Keratinocyte (primary cell): ENCODE data around the gene MACROH2A2. TPM values are rescaled to one million over a fixed set of nuclear protein-coding genes. Genes with fewer than 3 reads are reported as not detected.
"Not testable (repeated sequence)": the region's sequence is repeated elsewhere in the genome, so short reads cannot be mapped to it uniquely, and the experiment has no call there.

Source experiments
- DNase-seq: peaks from one replicate; pipeline ENCODE4 v3.0.0-alpha.2; 2011; ENCODE audit warnings: low read depth, missing footprints, low spot score
- FAIRE-seq: peaks from 2 replicates; lab custom pipeline; 2011; peaks lifted over from hg19 to GRCh38; lab: Jason Lieb, UNC
- H2AFZ ChIP-seq: 2 replicates; pipeline ENCODE4 v1.6.0; 2012; ENCODE audit warnings: low read length, control low read depth, inconsistent platforms; ENCODE audit not compliant: control insufficient read depth
- H3K27ac ChIP-seq: 2 replicates; pipeline ENCODE4 v1.5.1; 2011; ENCODE audit warnings: low read length; ENCODE audit not compliant: control insufficient read depth, insufficient read depth
- H3K27me3 ChIP-seq: 3 replicates; pipeline ENCODE4 v1.6.0; 2011; ENCODE audit warnings: low read length; ENCODE audit not compliant: control insufficient read depth, insufficient read depth; ENCODE audit errors: extremely low read depth
- H3K36me3 ChIP-seq, 2 experiments: 2 replicates in 1 of 2; 3 replicates in 1 of 2; pipeline ENCODE4 v1.5.1; 2011; ENCODE audit warnings: low read length in 2 of 2, mild to moderate bottlenecking in 1 of 2; ENCODE audit not compliant: control insufficient read depth in 2 of 2, insufficient read depth in 2 of 2; ENCODE audit errors: extremely low read depth in 1 of 2
- H3K4me1 ChIP-seq: 3 replicates; pipeline ENCODE4 v1.5.1; 2011; ENCODE audit warnings: low read length; ENCODE audit not compliant: control insufficient read depth, insufficient read depth; ENCODE audit errors: extremely low read depth
- H3K4me2 ChIP-seq: 3 replicates; pipeline ENCODE4 v1.6.0; 2011; ENCODE audit warnings: low read depth, low read length; ENCODE audit not compliant: control insufficient read depth, insufficient read depth; ENCODE audit errors: extremely low read depth
- H3K4me3 ChIP-seq, 3 experiments: fragments of 200-600 bp in 1 of 3; sonication (generic) in 1 of 3; 2 replicates in 2 of 3; 3 replicates in 1 of 3; pipeline ENCODE4 v1.5.1; 2011 to 2016; ENCODE audit warnings: low read length in 3 of 3, mild to moderate bottlenecking in 3 of 3, control low read depth in 2 of 3, inconsistent platforms in 1 of 3, low read depth in 1 of 3, mixed read lengths in 1 of 3, mixed run types in 1 of 3, moderate library complexity in 1 of 3; ENCODE audit not compliant: control insufficient read depth in 2 of 3, insufficient read depth in 2 of 3; ENCODE audit errors: extremely low read depth in 1 of 3
- H3K79me2 ChIP-seq: 2 replicates; pipeline ENCODE4 v1.6.0; 2012; ENCODE audit warnings: low read length; ENCODE audit not compliant: control insufficient read depth, insufficient read depth
- H3K9ac ChIP-seq: 3 replicates; pipeline ENCODE4 v1.6.0; 2011; ENCODE audit warnings: low read length; ENCODE audit not compliant: control insufficient read depth, insufficient read depth; ENCODE audit errors: extremely low read depth
- H3K9me1 ChIP-seq: 3 replicates; pipeline ENCODE4 v1.6.0; 2011; ENCODE audit warnings: low read length; ENCODE audit not compliant: control insufficient read depth, insufficient read depth; ENCODE audit errors: extremely low read depth
- H3K9me3 ChIP-seq: 2 replicates; pipeline ENCODE4 v1.5.1; 2012; ENCODE audit warnings: low read depth, low read length; ENCODE audit not compliant: control insufficient read depth
- H4K20me1 ChIP-seq: 3 replicates; pipeline ENCODE4 v1.6.0; 2011; ENCODE audit warnings: low read length; ENCODE audit not compliant: control insufficient read depth, insufficient read depth; ENCODE audit errors: extremely low read depth
- CTCF ChIP-seq, 3 experiments: IDR thresholded peaks in 1 of 3; conservative IDR thresholded peaks in 1 of 3; optimal IDR thresholded peaks in 1 of 3; 2 replicates in 2 of 3; 3 replicates in 1 of 3; pipeline versions ENCODE3 to v1.5.1; 2011; ENCODE audit warnings: low read length in 3 of 3, mild to moderate bottlenecking in 3 of 3, moderate library complexity in 2 of 3, control low read depth in 1 of 3, inconsistent platforms in 1 of 3; ENCODE audit not compliant: insufficient read depth in 2 of 3; ENCODE audit errors: extremely low read depth in 1 of 3
- EZH2 ChIP-seq: IDR thresholded peaks from one replicate; pipeline ENCODE4 v1.6.1; 2012; ENCODE audit warnings: inconsistent platforms, mild to moderate bottlenecking, low read length, moderate library complexity
- dilution Hi-C: fragments of 300-500 bp; cut with MboI; formaldehyde crosslinking; loops from one replicate; pipeline ENCODE4 v1.7.0; 2020; ENCODE audit warnings: low sequenced_read_pairs; ENCODE audit not compliant: extremely low pct_ligation_motif_present
- polyA plus RNA-seq, 5 experiments: library from polyadenylated mRNA; depleted of rRNA in 3 of 5; stranded (reverse) in 3 of 5; stranded (forward) in 1 of 5; unstranded in 1 of 5; fragments of >200 nt; gene quantifications; 1 replicate in 1 of 5; 2 replicates in 3 of 5; 3 replicates in 1 of 5; pipeline versions ENCODE4 v1.2.1 to v1.2.3, GENCODE V29; 2011 to 2012; ENCODE audit warnings: missing spikeins in 2 of 5, low read depth in 1 of 5, low replicate concordance in 1 of 5

Gene MACROH2A2
- polyA plus RNA-seq, 1 donor (not counting 4 experiments of a cell fraction or from before 2014, with no cell fraction given), result 11.6 TPM

- H3K9ac ChIP-seq, result no peak overlapping the region
- no peak for TF ChIP-seq CTCF (optimal IDR thresholded peaks at IDR 0.05 in 1 of 3, IDR thresholded peaks at IDR 0.05 in 1 of 3, conservative IDR thresholded peaks at IDR 0.05 in 1 of 3; ENCODE audit: extremely low read depth in 1 of 3, insufficient read depth in 2 of 3, low read length in 3 of 3)
- TF ChIP-seq EZH2, result no peak
- dilution Hi-C loops, result no loop called here
- no peaks in the 10 kb centered on the region for H3K27me3 ChIP-seq
- no peaks in the 10 kb centered on the region for H3K9me3 ChIP-seq
- FAIRE-seq (no peak), DNase-seq (no peak)
- no peak overlapping the region for H3K4me2 ChIP-seq
- H2AFZ ChIP-seq, result no peak overlapping the region
- no peaks in the 10 kb centered on the region for H4K20me1 ChIP-seq
- no peaks in the 10 kb centered on the region for H3K9me1 ChIP-seq
- H3K27ac ChIP-seq, result no peak overlapping the region
- peaks cover 5% of the 10 kb centered on the region in 2 experiments for H3K36me3 ChIP-seq
- H3K4me3 ChIP-seq, result no peak overlapping the region
- H3K4me1 ChIP-seq, result no peaks in the 10 kb centered on the region
- no peaks in the 10 kb centered on the region for H3K79me2 ChIP-seq
Measured at GRCh38 chr10:70098271-70098670, 45.6 kb downstream of the MACROH2A2 start.

GRCh38 chr10:70101068-70101562 is 48.5 kb downstream of the MACROH2A2 start:
- H3K4me1 ChIP-seq, H4K20me1 ChIP-seq, H3K27ac ChIP-seq, H3K36me3 ChIP-seq, DNase-seq, H3K9me1 ChIP-seq, H3K4me2 ChIP-seq, H3K4me3 ChIP-seq, dilution Hi-C loops, H3K79me2 ChIP-seq, FAIRE-seq, H3K9ac ChIP-seq, H3K9me3 ChIP-seq, H3K27me3 ChIP-seq, H2AFZ ChIP-seq: not testable (repeated sequence)

GRCh38 chr10:70101668-70102067 is 49.0 kb downstream of the MACROH2A2 start:
- Histone ChIP-seq H3K9me3 (no peaks in the 10 kb centered on the region), H3K36me3 (peaks cover 0 to 4% of the 10 kb centered on the region in 2 experiments), H3K9ac (no peak overlapping the region), H3K27me3 (no peaks in the 10 kb centered on the region), H3K27ac (no peak overlapping the region), H4K20me1 (no peaks in the 10 kb centered on the region), H3K4me2 (no peak overlapping the region), H3K9me1 (no peaks in the 10 kb centered on the region), H3K4me1 (no peaks in the 10 kb centered on the region), H3K79me2 (no peaks in the 10 kb centered on the region), H3K4me3 (no peak overlapping the region), H2AFZ (no peak overlapping the region)
- TF ChIP-seq CTCF (optimal IDR thresholded peaks at IDR 0.05 in 1 of 3, IDR thresholded peaks at IDR 0.05 in 1 of 3, conservative IDR thresholded peaks at IDR 0.05 in 1 of 3; ENCODE audit: extremely low read depth in 1 of 3, insufficient read depth in 2 of 3, low read length in 3 of 3) (no peak), EZH2 (no peak)
- FAIRE-seq (no peak), DNase-seq (no peak)
- dilution Hi-C loops, result no loop called here
